Left forelimb (tissue), 1 donor: ENCODE data around the gene CLIP1.
"Not testable (repeated sequence)": the region's sequence is repeated elsewhere in the genome, so short reads cannot be mapped to it uniquely, and the experiment has no call there.

Source experiments
- DNase-seq: peaks from one replicate; pipeline ENCODE4 v3.0.0-alpha.2; 2018; ENCODE audit warnings: low spot score

CLIP1 gene

DNA sequence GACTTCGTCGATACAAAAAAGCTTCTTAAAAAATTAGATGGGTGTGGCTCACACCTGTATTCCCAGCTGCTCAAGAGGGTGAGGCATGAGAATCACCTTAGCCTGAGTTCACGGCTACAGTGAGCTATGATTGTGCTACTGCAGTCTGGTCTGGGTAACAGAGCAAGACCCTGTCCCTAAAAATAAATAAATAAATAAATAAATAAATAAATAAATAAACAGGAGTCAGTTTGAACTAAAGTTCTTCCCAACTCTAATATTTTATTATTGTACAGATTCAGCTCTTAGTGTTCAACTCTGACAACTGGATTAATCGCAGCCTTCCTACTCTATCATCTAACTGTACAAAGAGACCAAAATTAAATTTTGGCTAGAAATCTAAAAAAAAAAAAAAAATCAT lies 12.7 kb upstream of the CLIP1 start:
- no peak for DNase-seq

GRCh38 chr12:122429043-122429442 lies 6.6 kb upstream of the CLIP1 start:
- not testable (repeated sequence) for DNase-seq

DNA sequence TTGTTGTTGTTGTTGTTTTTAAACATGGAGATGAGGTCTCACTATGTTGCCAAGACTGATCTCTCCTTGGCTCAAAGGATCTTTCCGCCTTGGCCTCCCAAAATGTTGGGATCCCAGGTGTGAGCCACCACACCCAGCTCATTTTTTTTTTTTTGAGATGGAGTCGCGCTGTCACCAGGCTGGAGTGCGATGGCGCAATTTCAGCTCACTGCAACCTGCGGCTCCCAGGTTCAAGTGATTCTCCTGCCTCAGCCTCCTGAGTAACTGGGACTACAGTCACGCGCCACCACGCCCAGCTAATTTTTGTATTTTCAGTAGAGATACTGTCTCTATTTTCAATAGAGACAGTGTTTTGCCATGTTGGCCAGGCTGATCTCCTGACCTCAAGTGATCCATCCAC lies 4.9 kb upstream of the CLIP1 start:
- DNase-seq, result no peak

DNA sequence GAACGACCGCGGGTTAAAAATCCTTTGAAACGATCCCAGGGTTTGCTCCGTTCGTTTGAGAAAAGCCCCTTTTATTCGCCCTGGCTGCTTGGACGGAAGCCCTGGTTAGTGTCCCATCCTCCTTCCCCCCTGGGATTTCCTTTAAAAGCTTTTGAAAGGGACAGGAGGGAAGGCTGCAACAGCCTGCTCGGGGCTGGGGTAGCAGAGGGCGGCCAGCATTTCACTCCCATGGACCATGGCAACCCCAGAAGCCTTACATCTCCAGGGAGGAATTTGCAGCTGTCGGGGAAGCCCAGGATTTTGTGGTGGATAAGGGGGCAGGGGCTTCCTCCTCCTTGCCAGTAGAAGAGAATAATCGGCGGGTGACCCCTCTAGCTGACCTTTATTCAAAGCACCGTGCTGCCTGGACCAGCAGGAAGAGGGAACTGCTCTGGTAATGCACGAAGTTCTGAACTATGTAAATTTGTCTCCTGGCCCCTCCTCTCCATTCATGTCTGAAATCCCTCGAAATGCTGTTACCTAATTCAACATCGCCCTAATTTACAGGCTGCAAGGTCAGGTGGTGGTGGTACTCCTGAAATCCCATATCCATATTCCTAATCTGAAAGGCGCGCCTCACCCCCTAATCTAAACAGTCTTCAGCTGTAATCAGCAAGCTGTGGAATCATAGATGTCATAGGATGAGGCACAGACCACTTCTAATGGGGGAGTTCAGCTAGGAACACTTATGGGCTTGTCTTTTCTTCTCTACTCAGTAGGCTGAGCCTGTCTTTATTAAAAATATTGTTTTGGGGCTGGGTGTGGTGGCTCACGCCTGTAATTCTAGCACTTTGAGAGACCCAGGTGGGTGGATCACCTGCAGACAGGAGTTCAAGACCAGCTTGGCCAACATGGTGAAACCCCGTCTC lies 1.0 kb upstream of the CLIP1 start:
- no peak for DNase-seq

GRCh38 chr12:122422730-122423257 lies 325 bp upstream of the CLIP1 start:
- no peak for DNase-seq

DNA sequence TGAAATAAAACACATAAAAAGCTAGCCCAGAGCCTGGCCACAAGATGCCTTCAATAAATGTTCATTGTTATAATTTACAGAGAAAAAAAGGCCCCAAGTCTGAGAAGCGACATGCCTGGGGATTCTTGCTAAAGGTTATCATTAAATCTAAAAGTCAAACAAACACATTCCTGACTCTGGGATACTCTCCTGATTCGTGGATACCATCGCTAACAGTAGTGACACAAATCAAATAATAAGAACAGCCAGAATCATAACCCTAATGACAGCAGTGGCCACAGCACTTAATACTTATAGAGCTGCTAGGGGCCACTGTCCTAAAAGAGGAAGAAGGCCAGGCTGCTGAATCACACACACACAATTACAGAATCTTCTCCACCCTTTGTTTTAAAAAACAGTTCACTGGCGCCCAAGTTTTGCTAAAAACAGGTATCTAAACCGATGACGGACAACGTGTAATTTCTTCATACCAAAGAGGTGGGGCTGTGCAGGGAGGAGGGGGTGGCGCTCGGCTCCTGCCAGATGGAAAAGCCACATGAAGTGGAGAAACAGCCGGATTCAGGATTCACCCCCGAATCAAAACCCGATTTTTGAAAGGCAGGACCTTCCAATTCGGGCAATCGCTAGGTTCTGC lies 1.2 kb downstream of the CLIP1 start:
- DNase-seq, result peak; percentile 75

DNA sequence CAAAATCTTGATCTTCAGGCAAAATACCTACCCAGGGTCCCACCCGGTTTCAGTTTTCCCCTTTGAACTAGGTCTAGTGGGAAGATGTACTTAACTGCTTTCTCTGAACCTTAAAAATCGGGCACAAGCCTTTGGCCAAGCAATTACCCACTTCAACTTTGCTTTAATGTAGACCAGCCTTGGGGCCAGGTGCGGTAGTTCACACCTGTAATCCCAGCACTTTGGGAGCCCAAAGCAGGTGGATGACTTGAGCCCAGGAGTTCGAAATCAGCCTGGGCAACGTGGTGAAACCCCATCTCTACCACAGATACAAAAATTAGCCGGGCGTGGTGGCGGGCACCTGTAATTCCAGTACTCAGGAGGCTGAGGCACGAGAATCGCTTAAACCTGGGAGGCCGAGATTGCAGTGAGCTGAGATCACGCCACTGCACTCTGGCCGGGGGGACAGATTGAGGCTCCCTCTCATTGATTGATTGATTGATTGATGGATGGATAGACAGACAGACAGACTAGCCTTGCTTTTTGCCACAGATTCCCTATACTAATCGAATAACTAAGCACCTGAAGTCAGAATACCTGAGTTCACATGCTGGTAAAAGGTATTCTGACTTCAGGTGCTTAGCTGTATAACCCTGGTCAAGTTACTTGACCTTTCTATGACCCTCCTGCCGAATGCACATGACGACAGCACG lies 1.9 kb downstream of the CLIP1 start:
- DNase-seq, result no peak

DNA sequence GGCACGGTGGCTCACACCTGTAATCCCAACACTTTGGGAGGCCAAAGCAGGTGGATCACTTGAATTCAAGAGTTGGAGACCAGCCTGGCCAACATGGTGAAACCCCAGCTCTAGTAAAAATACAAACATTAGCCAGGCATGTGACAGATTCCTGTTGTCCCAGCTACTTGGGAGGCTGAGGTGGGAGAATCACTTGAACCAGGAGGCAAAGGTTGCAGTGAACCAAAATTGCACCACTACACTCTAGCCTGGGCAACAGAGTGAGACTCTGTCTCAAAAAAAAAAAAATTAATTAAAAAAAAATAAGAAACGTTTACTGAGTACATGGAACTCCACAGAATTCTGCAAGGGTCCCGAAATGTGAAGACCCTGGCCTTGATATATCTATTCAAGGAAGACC lies 3.4 kb downstream of the CLIP1 start:
- not testable (repeated sequence) for DNase-seq

DNA sequence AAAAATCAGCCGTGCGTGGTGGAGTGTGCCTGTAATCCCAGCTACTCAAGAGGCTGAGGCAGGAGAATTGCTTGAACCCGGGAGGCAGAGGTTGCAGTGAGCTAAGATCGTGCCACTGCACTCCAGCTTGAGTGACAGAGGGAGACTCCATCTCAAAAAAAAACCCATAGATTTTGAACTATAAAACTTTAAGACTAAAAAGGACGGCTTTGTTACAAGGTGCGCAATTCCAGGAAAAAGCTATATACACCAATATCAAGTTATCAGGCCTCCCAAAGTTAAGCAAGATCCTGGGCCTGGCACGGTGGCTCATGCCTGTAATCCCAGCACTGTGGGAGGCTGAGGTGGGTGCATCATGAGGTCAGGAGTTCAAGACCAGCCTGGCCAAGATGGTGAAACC lies 6.8 kb downstream of the CLIP1 start:
- DNase-seq, result not testable (repeated sequence)

GRCh38 chr12:122413516-122414404 lies 8.7 kb downstream of the CLIP1 start:
- DNase-seq, result no peak

- DNase-seq, result no peak
These were observed 9.5 kb downstream of the CLIP1 start for GRCh38 chr12:122412851-122413433.

- DNase-seq, result no peak
These were observed 10.9 kb downstream of the CLIP1 start for GRCh38 chr12:122411537-122411936.

- DNase-seq, result no peak
These were observed 15.3 kb downstream of the CLIP1 start for GRCh38 chr12:122407208-122407607.

- no peak for DNase-seq
These were observed 15.7 kb downstream of the CLIP1 start for GRCh38 chr12:122406701-122407164.

GRCh38 chr12:122403831-122404230 lies 18.6 kb downstream of the CLIP1 start:
- no peak for DNase-seq

DNA sequence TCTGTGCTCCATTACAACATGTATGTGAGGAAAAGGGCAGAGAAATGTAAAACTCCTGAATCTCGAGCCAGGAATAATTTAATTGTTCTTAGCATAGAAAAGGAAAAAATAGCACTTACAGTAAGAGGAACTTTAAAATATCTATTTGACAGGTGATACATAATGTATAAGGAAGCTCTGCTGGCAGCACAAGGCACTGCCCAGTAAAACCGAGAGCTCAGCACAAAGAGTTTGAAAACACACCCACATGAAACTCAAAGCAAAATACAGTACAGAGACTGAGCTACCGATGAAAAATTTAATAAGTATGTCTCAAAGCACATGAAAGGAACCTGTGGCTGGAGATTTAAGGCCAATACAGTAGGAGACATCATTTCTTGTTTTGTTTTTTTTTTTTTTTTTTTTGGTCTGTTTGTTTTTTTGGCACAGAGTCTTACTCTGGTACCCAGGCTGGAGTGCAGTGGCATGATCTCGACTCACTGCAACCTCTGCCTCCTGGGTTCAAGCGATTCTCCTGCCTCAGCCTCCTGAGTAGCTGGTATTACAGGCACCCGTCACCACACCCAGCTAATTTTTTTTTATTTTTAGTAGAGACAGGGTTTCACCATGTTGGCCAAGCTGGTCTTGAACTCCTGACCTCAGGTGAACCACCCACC lies 19.2 kb downstream of the CLIP1 start:
- no peak for DNase-seq

- no peak for DNase-seq
These were observed 20.2 kb downstream of the CLIP1 start for GRCh38 chr12:122402264-122402663.

DNA sequence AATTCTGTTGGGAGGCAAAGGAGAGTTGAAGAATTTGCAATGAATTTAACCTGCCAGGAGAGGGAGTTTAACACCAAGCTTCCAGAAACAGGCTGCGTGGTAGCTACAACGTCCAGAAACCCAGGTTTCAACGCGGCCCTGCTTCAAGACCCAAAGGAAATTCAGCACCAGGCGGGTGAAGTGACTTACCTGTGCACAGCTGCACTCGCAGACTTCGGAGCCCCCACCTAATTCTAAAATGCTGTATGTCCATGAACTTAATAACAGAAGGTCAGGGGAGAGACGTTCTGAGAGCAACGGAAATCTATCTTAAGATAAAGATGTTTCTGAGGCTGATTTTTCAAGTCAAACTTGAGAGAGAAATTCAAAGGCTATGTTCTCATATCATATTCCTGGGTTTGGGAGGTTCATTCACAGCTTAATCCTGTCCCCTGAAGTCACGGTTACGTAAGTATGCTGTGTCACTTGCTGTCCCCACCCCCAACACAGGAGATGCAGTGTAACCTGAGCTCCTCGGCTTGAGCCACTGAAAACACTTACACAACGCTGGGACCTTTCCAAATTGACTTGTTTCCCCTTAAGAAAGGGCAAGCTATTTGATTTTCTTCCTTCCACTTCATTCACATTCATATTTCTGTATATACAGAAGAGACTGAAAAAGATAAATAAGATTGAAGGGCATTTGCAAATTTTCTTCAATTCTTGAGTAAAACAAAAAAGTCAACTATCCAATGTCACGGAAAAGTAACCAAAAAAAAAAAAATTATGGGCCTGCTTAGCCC lies 22.7 kb downstream of the CLIP1 start:
- DNase-seq, result no peak

GRCh38 chr12:122399254-122399591 lies 23.2 kb downstream of the CLIP1 start:
- DNase-seq, result no peak

GRCh38 chr12:122397981-122398380 lies 24.5 kb downstream of the CLIP1 start:
- DNase-seq, result not testable (repeated sequence)
